Activated B cell treated with CpG ODN at 0.5 μM for 24 hours (primary cell): ENCODE results near the gene SLC10A7. TPM values are rescaled to one million over a fixed set of nuclear protein-coding genes. Genes with fewer than 3 reads are reported as not detected.

ENCODE experiments used
- ATAC-seq: fragments of 200-7000 bp; cut with Tn5 transposase; one replicate; pipeline ENCODE4 v1.10.0; 2021; ENCODE audit warnings: low read depth, mild to moderate bottlenecking, moderate library complexity
- CTCF ChIA-PET: fragments of 350-600 bp; sonication (Branson Sonifier 250); formaldehyde crosslinking; loops from one replicate; lab custom pipeline; 2021; ENCODE audit warnings: antibody characterized with exemption; lab: Charles Lee
- POLR2A ChIA-PET: fragments of 350-600 bp; sonication (Branson Sonifier 250); formaldehyde crosslinking; loops from one replicate; lab custom pipeline; 2021; ENCODE audit warnings: antibody characterized with exemption; lab: Charles Lee
- DNase-seq: peaks from one replicate; pipeline ENCODE4 v3.0.0; 2022
- H3K27ac Mint-ChIP-seq: one replicate; pipeline ENCODE4 v1.8.0; 2020; ENCODE audit warnings: mixed read lengths
- H3K27me3 Mint-ChIP-seq: one replicate; pipeline ENCODE4 v1.8.0; 2021; ENCODE audit warnings: mixed read lengths
- H3K36me3 Mint-ChIP-seq: one replicate; pipeline ENCODE4 v1.8.0; 2021; ENCODE audit warnings: low read depth, mixed read lengths
- H3K4me1 Mint-ChIP-seq: one replicate; pipeline ENCODE4 v1.8.0; 2021; ENCODE audit warnings: mixed read lengths
- H3K4me3 Mint-ChIP-seq: one replicate; pipeline ENCODE4 v1.8.0; 2020; ENCODE audit warnings: mild to moderate bottlenecking, mixed read lengths
- H3K9me3 Mint-ChIP-seq: one replicate; pipeline ENCODE4 v1.8.0; 2020; ENCODE audit warnings: mixed read lengths
- CTCF ChIP-seq: fragments of 200-600 bp; IDR thresholded peaks from one replicate; pipeline ENCODE4 v1.8.0; 2022; ENCODE audit warnings: antibody characterized with exemption, mild to moderate bottlenecking
- intact Hi-C: fragments of 100-400 bp; cut with micrococcal nuclease; formaldehyde crosslinking; loops from one replicate; pipeline ENCODE4 v1.15.1; 2024
- total RNA-seq: library from RNA; stranded (reverse); gene quantifications from 2 replicates; pipeline ENCODE4 v1.2.3, GENCODE V29; 2022

SLC10A7 gene
- total RNA-seq, 1 donor from 2014 or later: 16.3 TPM

GRCh38 chr4:146478009-146478408 lies 43.7 kb downstream of the SLC10A7 start:
- DNase-seq (no peak), ATAC-seq (no peak)
- intact Hi-C loops: no loop called here
- peak overlapping the region; percentile 10 for H3K27ac Mint-ChIP-seq
- H3K9me3 Mint-ChIP-seq: peaks cover 16% of the 10 kb centered on the region
- H3K36me3 Mint-ChIP-seq: peaks cover 22% of the 10 kb centered on the region
- H3K4me1 Mint-ChIP-seq: peaks cover 7% of the 10 kb centered on the region
- POLR2A ChIA-PET: no interaction called here
- H3K4me3 Mint-ChIP-seq: no peak overlapping the region
- H3K27me3 Mint-ChIP-seq: no peaks in the 10 kb centered on the region
- TF ChIP-seq CTCF: no peak
- CTCF ChIA-PET: no interaction called here

DNA sequence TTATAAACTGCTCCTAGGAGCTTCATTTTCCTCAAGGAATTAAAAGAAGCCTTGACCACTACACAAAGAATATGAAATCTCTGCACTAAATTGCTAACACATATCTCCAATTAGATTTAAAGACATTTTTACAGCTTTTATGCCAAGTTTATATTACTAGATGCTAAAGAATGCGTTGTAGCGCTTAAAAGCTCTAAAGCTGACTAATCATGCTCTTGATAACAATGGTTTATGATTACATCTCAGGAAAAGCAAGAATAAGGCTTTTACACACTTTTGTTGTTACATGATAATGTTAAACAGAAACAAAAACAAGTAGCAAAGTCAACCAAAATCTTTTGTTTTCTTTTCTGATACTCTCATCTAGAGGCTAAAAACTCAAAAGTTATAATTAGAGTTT lies 44.7 kb downstream of the SLC10A7 start:
- H3K27ac Mint-ChIP-seq: no peak overlapping the region
- DNase-seq: no peak
- H3K27me3 Mint-ChIP-seq: no peaks in the 10 kb centered on the region
- CTCF ChIA-PET: no interaction called here
- intact Hi-C loops: no loop called here
- H3K36me3 Mint-ChIP-seq: peaks cover 14% of the 10 kb centered on the region
- H3K4me1 Mint-ChIP-seq: peaks cover 7% of the 10 kb centered on the region
- TF ChIP-seq CTCF: no peak
- POLR2A ChIA-PET: no interaction called here
- no peak for ATAC-seq
- H3K9me3 Mint-ChIP-seq: peaks cover 9% of the 10 kb centered on the region
- no peak overlapping the region for H3K4me3 Mint-ChIP-seq

GRCh38 chr4:146472404-146472803 lies 49.3 kb downstream of the SLC10A7 start:
- POLR2A ChIA-PET: no interaction called here
- intact Hi-C loops: no loop called here
- CTCF ChIA-PET: no interaction called here
- no peaks in the 10 kb centered on the region for H3K27me3 Mint-ChIP-seq
- no peaks in the 10 kb centered on the region for H3K4me1 Mint-ChIP-seq
- peaks cover 4% of the 10 kb centered on the region for H3K36me3 Mint-ChIP-seq
- no peak for ATAC-seq
- no peaks in the 10 kb centered on the region for H3K9me3 Mint-ChIP-seq
- no peak for TF ChIP-seq CTCF
- DNase-seq: no peak
- no peak overlapping the region for H3K27ac Mint-ChIP-seq
- no peak overlapping the region for H3K4me3 Mint-ChIP-seq

GRCh38 chr4:146470604-146471003 lies 51.1 kb downstream of the SLC10A7 start:
- DNase-seq (no peak), ATAC-seq (no peak)
- TF ChIP-seq CTCF: no peak
- ChIA-PET CTCF (no interaction called here), POLR2A (no interaction called here)
- Mint-ChIP-seq H3K27ac (no peak overlapping the region), H3K36me3 (no peaks in the 10 kb centered on the region), H3K9me3 (no peaks in the 10 kb centered on the region), H3K4me3 (no peak overlapping the region), H3K4me1 (no peaks in the 10 kb centered on the region), H3K27me3 (no peaks in the 10 kb centered on the region)
- intact Hi-C loops: no loop called here

DNA sequence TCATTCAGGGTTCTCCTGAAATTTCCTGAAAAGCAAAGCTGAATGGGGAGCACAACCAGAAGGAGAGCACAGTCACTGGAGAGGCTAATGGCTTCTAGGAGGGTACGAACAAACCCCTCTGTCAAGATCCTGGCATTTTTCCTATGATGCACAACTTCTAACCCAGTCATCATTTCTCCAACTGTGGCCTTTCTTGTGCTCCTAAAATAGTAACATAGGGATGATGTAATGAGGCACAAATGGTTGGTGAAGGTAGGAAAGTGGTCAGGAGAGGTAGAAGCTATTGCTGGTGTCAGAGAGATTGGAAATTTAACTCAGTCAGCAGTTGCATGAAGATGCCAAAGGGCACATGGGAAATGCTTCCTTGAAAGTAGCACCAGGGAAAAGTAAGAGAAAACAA lies 52.7 kb downstream of the SLC10A7 start:
- H3K9me3 Mint-ChIP-seq: no peaks in the 10 kb centered on the region
- intact Hi-C loops: no loop called here
- no peak for TF ChIP-seq CTCF
- CTCF ChIA-PET: no interaction called here
- no peak overlapping the region for H3K4me3 Mint-ChIP-seq
- no peaks in the 10 kb centered on the region for H3K27me3 Mint-ChIP-seq
- POLR2A ChIA-PET: no interaction called here
- ATAC-seq: no peak
- H3K36me3 Mint-ChIP-seq: no peaks in the 10 kb centered on the region
- DNase-seq: no peak
- no peak overlapping the region for H3K27ac Mint-ChIP-seq
- no peaks in the 10 kb centered on the region for H3K4me1 Mint-ChIP-seq
